GM12875 (cell line): ENCODE data around the gene PRR36.

Source experiments
- H3K4me3 ChIP-seq: one replicate; pipeline ENCODE4 v1.5.1; 2011; ENCODE audit warnings: low read depth, low read length, control low read depth
- CTCF ChIP-seq: IDR thresholded peaks from 2 replicates; pipeline ENCODE4 v1.5.1; 2011; ENCODE audit warnings: low read depth, mild to moderate bottlenecking, control low read depth, inconsistent platforms, low read length, moderate library complexity, borderline replicate concordance; ENCODE audit not compliant: insufficient read depth

The PRR36 gene

GRCh38 chr19:7849631-7849999 is 24.6 kb downstream of the PRR36 start:
- TF ChIP-seq CTCF, result no peak
- H3K4me3 ChIP-seq, result no peak overlapping the region

GRCh38 chr19:7848779-7849457 is 25.3 kb downstream of the PRR36 start:
- no peak for TF ChIP-seq CTCF
- no peak overlapping the region for H3K4me3 ChIP-seq

GRCh38 chr19:7847664-7848063 is 26.5 kb downstream of the PRR36 start:
- TF ChIP-seq CTCF, result no peak
- no peak overlapping the region for H3K4me3 ChIP-seq

GRCh38 chr19:7846155-7846646 is 28.0 kb downstream of the PRR36 start:
- no peak overlapping the region for H3K4me3 ChIP-seq
- no peak for TF ChIP-seq CTCF

- H3K4me3 ChIP-seq, result no peak overlapping the region
- no peak for TF ChIP-seq CTCF
Measured at GRCh38 chr19:7845390-7846154, 28.6 kb downstream of the PRR36 start.

GRCh38 chr19:7844951-7845350 is 29.2 kb downstream of the PRR36 start:
- H3K4me3 ChIP-seq, result no peak overlapping the region
- no peak for TF ChIP-seq CTCF

- TF ChIP-seq CTCF, result no peak
- no peak overlapping the region for H3K4me3 ChIP-seq
Measured at GRCh38 chr19:7844405-7844804, 29.8 kb downstream of the PRR36 start.
